ENCODE results near the gene DCHS1. TPM values are rescaled to one million over a fixed set of nuclear protein-coding genes. Genes with fewer than 3 reads are reported as not detected.

The DCHS1 gene
- total and polyA plus RNA-seq, 2 experiments from 2014 or later = 8.0 to 15.2 TPM

GRCh38 chr11:6674862-6675261 is 19.3 kb upstream of the DCHS1 start:
- DNase-seq (ENCODE audit: low spot score) = no peak
- no peaks in the 10 kb centered on the region for H3K27me3 ChIP-seq
- H3K4me3 ChIP-seq = no peak overlapping the region
- no peaks in the 10 kb centered on the region for H3K9me2 ChIP-seq (replicated peaks; ENCODE audit: insufficient read depth)
- no peaks in the 10 kb centered on the region for H4K20me1 ChIP-seq (ENCODE audit: insufficient read depth, poor library complexity, severe bottlenecking)
- WGBS (ENCODE audit: low lambda C conversion rate, missing lambda C conversion rate) = 91% methylated on average over 4 of the region's 4 CpGs
- H3K79me2 ChIP-seq = no peaks in the 10 kb centered on the region
- no peaks in the 10 kb centered on the region for H3K9me3 ChIP-seq (ENCODE audit: low read depth)
- no peak for TF ChIP-seq EZH2 (IDR thresholded peaks at IDR 0.05; ENCODE audit: borderline replicate concordance)
- TF ChIP-seq, protein P1, sequence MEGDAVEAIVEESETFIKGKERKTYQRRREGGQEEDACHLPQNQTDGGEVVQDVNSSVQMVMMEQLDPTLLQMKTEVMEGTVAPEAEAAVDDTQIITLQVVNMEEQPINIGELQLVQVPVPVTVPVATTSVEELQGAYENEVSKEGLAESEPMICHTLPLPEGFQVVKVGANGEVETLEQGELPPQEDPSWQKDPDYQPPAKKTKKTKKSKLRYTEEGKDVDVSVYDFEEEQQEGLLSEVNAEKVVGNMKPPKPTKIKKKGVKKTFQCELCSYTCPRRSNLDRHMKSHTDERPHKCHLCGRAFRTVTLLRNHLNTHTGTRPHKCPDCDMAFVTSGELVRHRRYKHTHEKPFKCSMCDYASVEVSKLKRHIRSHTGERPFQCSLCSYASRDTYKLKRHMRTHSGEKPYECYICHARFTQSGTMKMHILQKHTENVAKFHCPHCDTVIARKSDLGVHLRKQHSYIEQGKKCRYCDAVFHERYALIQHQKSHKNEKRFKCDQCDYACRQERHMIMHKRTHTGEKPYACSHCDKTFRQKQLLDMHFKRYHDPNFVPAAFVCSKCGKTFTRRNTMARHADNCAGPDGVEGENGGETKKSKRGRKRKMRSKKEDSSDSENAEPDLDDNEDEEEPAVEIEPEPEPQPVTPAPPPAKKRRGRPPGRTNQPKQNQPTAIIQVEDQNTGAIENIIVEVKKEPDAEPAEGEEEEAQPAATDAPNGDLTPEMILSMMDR (IDR thresholded peaks at IDR 0.05; ENCODE audit: poor library complexity) = no peak
- no peak for TF ChIP-seq EZH2phosphoT487 (IDR thresholded peaks at IDR 0.05; ENCODE audit: low read depth, severe bottlenecking, unreplicated experiment)
- H3K4me1 ChIP-seq (ENCODE audit: insufficient read depth) = no peaks in the 10 kb centered on the region
- H3K36me3 ChIP-seq (replicated peaks; ENCODE audit: insufficient read depth, low read depth) = no peaks in the 10 kb centered on the region
- H3K4me2 ChIP-seq = no peak overlapping the region
- H2AFZ ChIP-seq = no peak overlapping the region
- H3K27ac ChIP-seq = no peak overlapping the region

GRCh38 chr11:6674219-6674597 is 18.6 kb upstream of the DCHS1 start:
- Histone ChIP-seq H2AFZ (no peak overlapping the region), H3K9me2 (replicated peaks; ENCODE audit: insufficient read depth) (no peaks in the 10 kb centered on the region), H3K36me3 (replicated peaks; ENCODE audit: insufficient read depth, low read depth) (no peaks in the 10 kb centered on the region), H3K79me2 (no peaks in the 10 kb centered on the region), H3K4me3 (no peak overlapping the region), H3K4me2 (no peak overlapping the region), H4K20me1 (ENCODE audit: insufficient read depth, poor library complexity, severe bottlenecking) (no peaks in the 10 kb centered on the region), H3K27ac (no peak overlapping the region), H3K27me3 (no peaks in the 10 kb centered on the region), H3K9me3 (ENCODE audit: low read depth) (no peaks in the 10 kb centered on the region), H3K4me1 (ENCODE audit: insufficient read depth) (no peaks in the 10 kb centered on the region)
- TF ChIP-seq EZH2phosphoT487 (IDR thresholded peaks at IDR 0.05; ENCODE audit: low read depth, severe bottlenecking, unreplicated experiment) = no peak
- DNase-seq (ENCODE audit: low spot score) = no peak
- WGBS (ENCODE audit: low lambda C conversion rate, missing lambda C conversion rate) = 90% methylated on average over 1 of the region's 1 CpG

DNA sequence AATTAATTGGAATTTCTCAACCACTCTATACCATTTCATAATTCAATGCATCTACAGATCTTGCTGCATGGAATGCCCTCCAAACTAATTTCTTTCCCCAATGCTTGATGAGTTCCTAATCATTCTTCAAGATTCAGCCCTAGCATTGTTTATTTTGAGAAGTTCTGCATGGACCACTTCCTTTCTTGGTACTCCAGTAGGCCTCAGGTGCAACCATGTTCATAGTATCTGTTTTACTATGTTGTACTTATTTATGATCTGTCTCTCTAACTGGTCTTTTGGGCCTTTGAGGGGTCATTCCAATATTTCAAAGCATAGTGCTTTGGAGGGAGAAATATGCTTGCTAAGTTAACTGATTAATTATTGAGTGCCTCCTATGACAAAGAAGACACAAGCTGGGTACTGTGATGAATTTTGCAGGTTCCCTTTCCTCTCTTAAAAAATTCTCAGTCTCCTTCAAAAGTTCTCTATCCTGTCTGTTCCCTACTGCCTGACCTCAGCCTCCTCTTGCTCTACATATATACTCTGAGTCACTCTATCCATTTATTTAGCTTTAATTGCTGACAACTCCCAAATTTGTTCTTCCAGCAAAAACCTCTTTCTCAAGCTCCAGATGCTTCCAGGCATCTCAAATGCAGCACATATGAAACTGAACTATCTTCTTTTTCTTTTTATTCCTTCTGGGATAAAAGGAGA is 18.1 kb upstream of the DCHS1 start:
- Histone ChIP-seq H3K79me2 (no peaks in the 10 kb centered on the region), H3K4me2 (no peak overlapping the region), H3K9me3 (ENCODE audit: low read depth) (no peaks in the 10 kb centered on the region), H3K4me3 (no peak overlapping the region), H4K20me1 (ENCODE audit: insufficient read depth, poor library complexity, severe bottlenecking) (no peaks in the 10 kb centered on the region), H2AFZ (no peak overlapping the region), H3K27me3 (no peaks in the 10 kb centered on the region), H3K27ac (no peak overlapping the region), H3K36me3 (replicated peaks; ENCODE audit: insufficient read depth, low read depth) (no peaks in the 10 kb centered on the region), H3K4me1 (ENCODE audit: insufficient read depth) (no peaks in the 10 kb centered on the region), H3K9me2 (replicated peaks; ENCODE audit: insufficient read depth) (no peaks in the 10 kb centered on the region)
- TF ChIP-seq EZH2 (IDR thresholded peaks at IDR 0.05; ENCODE audit: borderline replicate concordance) = no peak
- TF ChIP-seq, protein P1 (IDR thresholded peaks at IDR 0.05; ENCODE audit: poor library complexity) = no peak
- no peak for TF ChIP-seq EZH2phosphoT487 (IDR thresholded peaks at IDR 0.05; ENCODE audit: low read depth, severe bottlenecking, unreplicated experiment)
- DNase-seq (ENCODE audit: low spot score) = no peak

DNA sequence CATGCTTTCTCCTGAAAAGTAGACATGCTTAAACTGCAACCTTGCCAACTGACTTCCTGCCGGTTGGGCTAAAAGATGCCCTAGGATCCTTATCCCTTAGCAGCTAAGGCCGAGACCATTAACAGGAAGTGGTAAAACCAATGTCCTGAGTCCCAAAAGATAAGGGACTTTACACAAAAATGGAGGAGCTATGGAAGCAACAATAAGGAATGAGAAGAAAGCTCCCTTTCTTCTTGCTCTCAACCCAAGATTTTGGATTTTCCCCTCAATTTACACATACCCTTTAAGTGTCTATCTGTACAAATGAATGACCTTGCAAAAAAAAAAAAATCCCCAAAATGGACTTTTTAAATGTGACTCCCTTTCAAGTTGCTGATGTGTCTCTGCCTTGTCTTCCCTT is 16.4 kb upstream of the DCHS1 start:
- H3K4me2 ChIP-seq = no peak overlapping the region
- no peak overlapping the region for H3K27ac ChIP-seq
- no peaks in the 10 kb centered on the region for H3K4me1 ChIP-seq (ENCODE audit: insufficient read depth)
- H3K79me2 ChIP-seq = no peaks in the 10 kb centered on the region
- WGBS (ENCODE audit: low lambda C conversion rate, missing lambda C conversion rate) = 91% methylated on average over 2 of the region's 2 CpGs
- DNase-seq (ENCODE audit: low spot score) = no peak
- no peak overlapping the region for H3K4me3 ChIP-seq
- no peak overlapping the region for H2AFZ ChIP-seq
- H3K9me2 ChIP-seq (replicated peaks; ENCODE audit: insufficient read depth) = no peaks in the 10 kb centered on the region
- TF ChIP-seq, protein P1 (IDR thresholded peaks at IDR 0.05; ENCODE audit: poor library complexity) = no peak
- TF ChIP-seq EZH2 (IDR thresholded peaks at IDR 0.05; ENCODE audit: borderline replicate concordance) (no peak), EZH2phosphoT487 (IDR thresholded peaks at IDR 0.05; ENCODE audit: low read depth, severe bottlenecking, unreplicated experiment) (no peak)
- H3K27me3 ChIP-seq = no peaks in the 10 kb centered on the region
- no peaks in the 10 kb centered on the region for H4K20me1 ChIP-seq (ENCODE audit: insufficient read depth, poor library complexity, severe bottlenecking)
- no peaks in the 10 kb centered on the region for H3K36me3 ChIP-seq (replicated peaks; ENCODE audit: insufficient read depth, low read depth)
- no peaks in the 10 kb centered on the region for H3K9me3 ChIP-seq (ENCODE audit: low read depth)

Data from hepatocyte (in vitro differentiated cells).